ENCODE data around the gene FHIP1A. TPM values are rescaled to one million over a fixed set of nuclear protein-coding genes. Genes with fewer than 3 reads are reported as not detected.

FHIP1A gene
- total RNA-seq, 2 donors from 2014 or later = 20.8 to 23.7 TPM

GRCh38 chr4:151442002-151442401, 33.0 kb downstream of the FHIP1A start:
- no peak overlapping the region for H3K27ac ChIP-seq
- no peaks in the 10 kb centered on the region for H3K9me3 ChIP-seq
- no peaks in the 10 kb centered on the region for H3K36me3 ChIP-seq (replicated peaks in 1 of 2; ENCODE audit: insufficient read depth in 1 of 2, low read depth in 2 of 2)
- peak in 3 of 4 donors; percentile 22 to 40 (median 23) for DNase-seq
- peaks cover 22% of the 10 kb centered on the region for H3K4me1 ChIP-seq
- 42 to 51% methylated on average over 2 of the region's 2 CpGs for WGBS, 2 donors
- no peak overlapping the region for H3K4me3 ChIP-seq
- ATAC-seq = peak; percentile 77
- TF ChIP-seq CTCF (IDR thresholded peaks at IDR 0.05) (no peak), POLR2A (IDR thresholded peaks at IDR 0.05) (no peak)
- intact Hi-C loops (cut with DNase I) = no loop called here
- no peaks in the 10 kb centered on the region for H3K27me3 ChIP-seq

- Histone ChIP-seq H3K4me3 (no peak overlapping the region), H3K27me3 (no peaks in the 10 kb centered on the region), H3K36me3 (replicated peaks in 1 of 2; ENCODE audit: insufficient read depth in 1 of 2, low read depth in 2 of 2) (no peaks in the 10 kb centered on the region), H3K4me1 (peaks cover 34% of the 10 kb centered on the region), H3K27ac (no peak overlapping the region), H3K9me3 (no peaks in the 10 kb centered on the region)
- intact Hi-C loops (cut with DNase I) = no loop called here
- WGBS, 2 donors = 82 to 83% methylated on average over 5 of the region's 5 CpGs
- ATAC-seq (no peak), DNase-seq (no peak)
- TF ChIP-seq CTCF (IDR thresholded peaks at IDR 0.05) (no peak), POLR2A (IDR thresholded peaks at IDR 0.05) (no peak)
Measured at GRCh38 chr4:151443247-151443646, 34.3 kb downstream of the FHIP1A start.

- intact Hi-C loops (cut with DNase I) = no loop called here
Measured at GRCh38 chr4:151443752-151444151, 34.8 kb downstream of the FHIP1A start.

GRCh38 chr4:151446208-151446607, 37.2 kb downstream of the FHIP1A start:
- TF ChIP-seq POLR2A (IDR thresholded peaks at IDR 0.05) (no peak), CTCF (IDR thresholded peaks at IDR 0.05) (no peak)
- ATAC-seq (no peak), DNase-seq (no peak)
- 92 to 97% methylated on average over 2 of the region's 2 CpGs for WGBS, 2 donors
- Histone ChIP-seq H3K27me3 (no peaks in the 10 kb centered on the region), H3K27ac (no peak overlapping the region), H3K36me3 (replicated peaks in 1 of 2; ENCODE audit: insufficient read depth in 1 of 2, low read depth in 2 of 2) (no peaks in the 10 kb centered on the region), H3K9me3 (no peaks in the 10 kb centered on the region), H3K4me3 (no peak overlapping the region), H3K4me1 (peaks cover 29% of the 10 kb centered on the region)
- intact Hi-C loops (cut with DNase I) = no loop called here

More at GRCh38 chr4:151443752-151444151, 34.8 kb downstream of the FHIP1A start:
- Histone ChIP-seq H3K4me3 (no peak overlapping the region), H3K36me3 (replicated peaks in 1 of 2; ENCODE audit: insufficient read depth in 1 of 2, low read depth in 2 of 2) (no peaks in the 10 kb centered on the region), H3K27ac (no peak overlapping the region), H3K27me3 (no peaks in the 10 kb centered on the region), H3K4me1 (peaks cover 36% of the 10 kb centered on the region), H3K9me3 (no peaks in the 10 kb centered on the region)
- TF ChIP-seq POLR2A (IDR thresholded peaks at IDR 0.05) (no peak), CTCF (IDR thresholded peaks at IDR 0.05) (no peak)
- 70 to 74% methylated on average over 6 of the region's 6 CpGs for WGBS, 2 donors
- ATAC-seq = no peak
- DNase-seq = no peak

GRCh38 chr4:151454513-151454912, 45.5 kb downstream of the FHIP1A start:
- peaks cover 65% of the 10 kb centered on the region for H3K4me1 ChIP-seq
- H3K36me3 ChIP-seq (replicated peaks in 1 of 2; ENCODE audit: insufficient read depth in 1 of 2, low read depth in 2 of 2) = no peaks in the 10 kb centered on the region
- peak overlapping the region; percentile 78 to 84 (median 80) for H3K27ac ChIP-seq
- peak; percentile 80 for ATAC-seq
- no peaks in the 10 kb centered on the region for H3K9me3 ChIP-seq
- DNase-seq = no peak
- no peak overlapping the region for H3K4me3 ChIP-seq
- H3K27me3 ChIP-seq = no peaks in the 10 kb centered on the region
- WGBS, 2 donors = 35 to 39% methylated on average over 5 of the region's 5 CpGs
- intact Hi-C loops (cut with DNase I) = no loop called here
- TF ChIP-seq POLR2A (IDR thresholded peaks at IDR 0.05) (peak in 1 of 3 donors; percentile 28), CTCF (IDR thresholded peaks at IDR 0.05) (no peak)
